T-cell (primary cell): ENCODE data around the gene ALPL. TPM values are rescaled to one million over a fixed set of nuclear protein-coding genes. Genes with fewer than 3 reads are reported as not detected.

Source experiments
- ATAC-seq, 4 experiments: fragments of 200-7000 bp in 3 of 4; fragments of 150-1000 bp in 1 of 4; cut with Tn5 transposase; replicated peaks in 1 of 4; 1 replicate in 3 of 4; 2 replicates in 1 of 4; pipeline ENCODE4 v1.10.0; 2021; ENCODE audit warnings: moderate library complexity in 3 of 4, mild to moderate bottlenecking in 2 of 4, moderate number of reproducible peaks in 1 of 4
- CTCF ChIA-PET, 2 donors: fragments of 300-600 bp; sonication (Branson Sonifier 250); formaldehyde crosslinking; loops; one replicate each; lab custom pipeline; 2022; ENCODE audit warnings: antibody characterized with exemption in 2 of 2; lab: Charles Lee
- POLR2A ChIA-PET, 2 donors: fragments of 300-600 bp; sonication (Branson Sonifier 250); formaldehyde crosslinking; loops; one replicate each; lab custom pipeline; 2022; ENCODE audit warnings: antibody characterized with exemption in 2 of 2; lab: Charles Lee
- DNase-seq, 35 experiments: peaks; one replicate each; pipeline versions ENCODE4 v3.0.0 to v3.0.0-alpha.2; 2013 to 2023
- H3K27ac ChIP-seq: one replicate; pipeline ENCODE4 v1.5.1; 2013; ENCODE audit warnings: low read length
- H3K27me3 ChIP-seq, 2 experiments: replicated peaks in 1 of 2; 1 replicate in 1 of 2; 2 replicates in 1 of 2; pipeline versions ENCODE4 v1.6.1 to v1.7.0; 2013; ENCODE audit warnings: low read length in 1 of 2, mixed read lengths in 1 of 2; ENCODE audit not compliant: control insufficient read depth in 2 of 2, insufficient read depth in 2 of 2; ENCODE audit errors: extremely low read depth in 1 of 2
- H3K36me3 ChIP-seq, 2 donors: 1 replicate in 1 of 2; 2 replicates in 1 of 2; pipeline versions ENCODE4 v1.6.1 to v1.7.0; 2013; ENCODE audit warnings: low read length in 1 of 2; ENCODE audit not compliant: control insufficient read depth in 2 of 2, insufficient read depth in 1 of 2; ENCODE audit errors: extremely low read depth in 1 of 2
- H3K4me1 ChIP-seq, 2 experiments: 1 replicate in 1 of 2; 2 replicates in 1 of 2; pipeline versions ENCODE4 v1.6.1 to v1.7.0; 2013; ENCODE audit warnings: low read length in 2 of 2, mixed read lengths in 1 of 2; ENCODE audit not compliant: insufficient read depth in 2 of 2, control insufficient read depth in 1 of 2; ENCODE audit errors: extremely low read depth in 1 of 2
- H3K4me3 ChIP-seq, 2 donors: 1 replicate in 1 of 2; 2 replicates in 1 of 2; pipeline versions ENCODE4 v1.5.1 to v1.7.0; 2013; ENCODE audit warnings: mild to moderate bottlenecking in 2 of 2, low read length in 1 of 2, moderate library complexity in 1 of 2; ENCODE audit not compliant: control insufficient read depth in 1 of 2; ENCODE audit errors: extremely low read depth in 1 of 2
- H3K9me3 ChIP-seq: 2 replicates; pipeline ENCODE4 v1.7.0; 2013
- H3K27ac Mint-ChIP-seq, 2 donors: one replicate each; pipeline ENCODE4 v1.8.0; 2020 to 2021; ENCODE audit warnings: mild to moderate bottlenecking in 2 of 2, mixed read lengths in 2 of 2
- H3K27me3 Mint-ChIP-seq, 2 donors: one replicate each; pipeline ENCODE4 v1.8.0; 2021 to 2022; ENCODE audit warnings: mixed read lengths in 2 of 2
- H3K36me3 Mint-ChIP-seq: one replicate; pipeline ENCODE4 v1.8.0; 2021; ENCODE audit warnings: mixed read lengths
- H3K4me1 Mint-ChIP-seq, 3 donors: one replicate each; pipeline ENCODE4 v1.8.0; 2020 to 2022; ENCODE audit warnings: mixed read lengths in 3 of 3, mild to moderate bottlenecking in 1 of 3
- H3K4me3 Mint-ChIP-seq, 3 donors: one replicate each; pipeline ENCODE4 v1.8.0; 2020 to 2022; ENCODE audit warnings: mild to moderate bottlenecking in 3 of 3, mixed read lengths in 3 of 3, moderate library complexity in 3 of 3
- H3K9me3 Mint-ChIP-seq, 3 donors: one replicate each; pipeline ENCODE4 v1.8.0; 2020 to 2022; ENCODE audit warnings: mixed read lengths in 3 of 3
- WGBS: methylation state at CpG from one replicate; pipeline ENCODE4 v1.1.5; 2013; ENCODE audit warnings: missing lambda C conversion rate; ENCODE audit not compliant: insufficient coverage; 5-methylcytosine and 5-hydroxymethylcytosine counted together
- total RNA-seq, 35 experiments: library from RNA in 6 of 35; stranded (reverse) in 6 of 35; fragments of 120-200 nt in 1 of 35; gene quantifications; one replicate each; pipeline versions ENCODE4 v1.2.1 to v1.2.4 and lab custom pipeline; 2013 to 2026

The ALPL gene
- total RNA-seq, 5 donors from 2014 or later (not counting 1 experiment from before 2014, with no cell fraction given), result 0.20 to 0.44 (median 0.41) TPM; not detected in 2

DNA sequence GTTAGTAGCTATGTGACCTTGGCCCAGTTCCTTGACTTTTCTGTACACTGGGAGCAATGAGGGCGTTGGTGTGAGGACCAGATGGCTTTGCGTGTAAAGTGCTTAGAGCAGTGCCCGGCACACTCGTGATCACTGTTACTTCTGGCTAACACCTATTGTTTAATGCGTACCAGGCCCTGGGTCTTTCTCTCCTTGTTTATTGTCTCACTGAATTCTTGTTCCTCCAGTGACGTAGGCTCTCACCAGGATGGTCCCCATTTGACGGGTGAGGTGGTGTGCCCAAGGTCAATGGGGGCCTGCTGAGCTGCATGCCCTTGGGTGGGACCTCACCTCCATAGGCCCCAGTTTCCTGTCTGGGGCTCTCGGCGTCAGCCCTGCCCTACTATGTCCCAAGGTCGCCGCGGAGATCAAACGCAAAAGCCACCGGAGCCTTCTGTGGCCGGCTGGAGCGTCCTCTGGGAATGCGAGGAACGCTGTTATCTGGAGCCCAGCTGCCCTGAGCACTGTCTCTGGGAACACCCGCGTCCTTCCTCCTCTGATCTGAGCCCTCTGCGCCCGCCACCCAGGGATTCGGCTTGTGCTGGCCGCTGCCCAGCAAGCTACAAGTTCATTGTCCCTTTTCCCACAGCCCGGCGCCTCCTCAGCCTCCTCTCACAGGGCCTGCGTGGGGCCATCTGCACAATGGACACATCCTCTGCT is 28.9 kb downstream of the ALPL start:
- Mint-ChIP-seq H3K27ac (no peak overlapping the region), H3K4me1 (no peaks in the 10 kb centered on the region), H3K9me3 (no peaks in the 10 kb centered on the region), H3K4me3 (no peak overlapping the region), H3K36me3 (no peaks in the 10 kb centered on the region), H3K27me3 (peaks cover 16 to 56% of the 10 kb centered on the region in 2 donors)
- Histone ChIP-seq H3K27ac (no peak overlapping the region), H3K9me3 (no peaks in the 10 kb centered on the region), H3K4me1 (no peaks in the 10 kb centered on the region), H3K36me3 (no peaks in the 10 kb centered on the region), H3K4me3 (no peak overlapping the region), H3K27me3 (peaks cover 2 to 38% of the 10 kb centered on the region in 2 experiments)
- 52% methylated on average over 20 of the region's 27 CpGs for whole genome bisulfite sequencing
- POLR2A ChIA-PET, result no interaction called here
- DNase-seq (no peak), ATAC-seq (no peak)
- CTCF ChIA-PET, result no interaction called here

DNA sequence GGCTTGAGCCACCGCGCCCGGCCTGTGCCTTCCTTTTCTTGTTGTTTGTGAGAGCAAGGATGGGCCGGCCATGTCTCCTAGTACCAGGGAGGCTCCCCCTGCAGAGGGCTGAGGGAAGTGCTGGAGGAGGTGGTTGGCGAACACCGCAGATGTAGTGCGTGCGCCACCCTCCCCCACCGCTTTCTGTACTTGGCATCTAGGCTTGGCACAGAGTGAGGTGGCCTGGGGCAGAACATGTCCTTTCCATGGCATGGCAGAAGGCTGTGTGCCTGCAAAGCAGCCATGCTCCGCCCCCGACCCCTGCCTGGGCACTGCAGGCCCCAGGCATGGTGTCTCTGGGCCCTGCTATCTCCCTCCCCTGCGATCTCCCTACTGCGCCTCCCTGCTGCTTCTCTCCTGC is 30.7 kb downstream of the ALPL start:
- no peaks in the 10 kb centered on the region for H3K9me3 Mint-ChIP-seq
- H3K27ac ChIP-seq, result no peak overlapping the region
- no peak overlapping the region for H3K4me3 ChIP-seq
- ATAC-seq (no peak), DNase-seq (no peak)
- H3K9me3 ChIP-seq, result no peaks in the 10 kb centered on the region
- no peak overlapping the region for H3K27ac Mint-ChIP-seq
- H3K27me3 ChIP-seq, result peaks cover 2 to 38% of the 10 kb centered on the region in 2 experiments
- 73% methylated on average over 11 of the region's 13 CpGs for WGBS
- no peaks in the 10 kb centered on the region for H3K4me1 Mint-ChIP-seq
- no peaks in the 10 kb centered on the region for H3K4me1 ChIP-seq
- POLR2A ChIA-PET, result no interaction called here
- H3K27me3 Mint-ChIP-seq, result peaks cover 16 to 55% of the 10 kb centered on the region in 2 donors
- no peak overlapping the region for H3K4me3 Mint-ChIP-seq
- H3K36me3 Mint-ChIP-seq, result no peaks in the 10 kb centered on the region
- no peaks in the 10 kb centered on the region for H3K36me3 ChIP-seq
- CTCF ChIA-PET, result no interaction called here

DNA sequence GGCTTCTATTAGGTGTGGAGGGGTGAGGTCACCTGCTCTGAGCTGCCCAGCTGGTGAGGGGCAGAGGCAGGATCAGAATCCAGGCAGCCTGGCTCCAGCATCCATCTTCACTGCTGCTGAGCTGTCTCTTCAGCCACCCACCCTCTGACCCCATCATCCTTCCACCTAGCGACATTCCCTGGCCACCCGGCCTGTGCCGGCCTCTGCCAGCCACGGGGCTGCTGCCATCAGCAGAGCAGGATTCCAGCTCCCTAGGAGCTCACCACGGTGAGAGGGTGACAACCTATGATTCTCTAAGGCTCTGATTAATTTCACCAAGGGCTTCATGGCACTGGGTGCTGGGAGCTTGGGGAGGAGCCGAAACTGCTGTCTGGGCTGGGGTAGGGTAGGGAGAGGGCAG is 32.1 kb downstream of the ALPL start:
- DNase-seq (no peak), ATAC-seq (no peak)
- Mint-ChIP-seq H3K9me3 (no peaks in the 10 kb centered on the region), H3K27me3 (peaks cover 16 to 50% of the 10 kb centered on the region in 2 donors), H3K4me3 (no peak overlapping the region), H3K27ac (no peak overlapping the region), H3K36me3 (no peaks in the 10 kb centered on the region), H3K4me1 (no peaks in the 10 kb centered on the region)
- Histone ChIP-seq H3K9me3 (no peaks in the 10 kb centered on the region), H3K27ac (no peak overlapping the region), H3K4me1 (no peaks in the 10 kb centered on the region), H3K36me3 (no peaks in the 10 kb centered on the region), H3K27me3 (peaks cover under 1 to 35% of the 10 kb centered on the region in 2 experiments), H3K4me3 (no peak overlapping the region)
- POLR2A ChIA-PET, result no interaction called here
- CTCF ChIA-PET, result no interaction called here
- WGBS, result 74% methylated on average over 6 of the region's 6 CpGs

DNA sequence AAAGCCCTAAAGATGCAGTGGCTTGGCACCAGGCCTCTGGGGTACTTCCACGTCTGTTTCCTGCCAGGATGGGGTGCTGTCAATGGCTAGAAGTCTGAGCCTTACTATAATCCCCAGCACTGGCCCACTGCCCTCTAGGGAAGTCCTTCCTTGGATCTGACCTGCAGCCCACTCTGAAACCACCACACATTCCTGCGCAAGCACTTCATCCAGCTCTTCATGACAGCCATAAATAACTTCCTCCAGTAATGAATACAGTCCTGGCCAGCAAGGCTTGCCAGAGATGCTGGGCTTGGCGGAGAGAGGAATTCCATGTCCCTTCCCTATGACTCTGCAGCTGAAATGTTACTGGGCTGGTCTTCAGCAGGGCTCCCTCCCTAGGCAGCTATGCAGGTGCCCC is 32.6 kb downstream of the ALPL start:
- CTCF ChIA-PET, result no interaction called here
- H3K9me3 ChIP-seq, result no peaks in the 10 kb centered on the region
- POLR2A ChIA-PET, result no interaction called here
- H3K27me3 ChIP-seq, result peaks cover 0 to 37% of the 10 kb centered on the region in 2 experiments
- WGBS, result 80% methylated on average over 3 of the region's 3 CpGs
- Mint-ChIP-seq H3K9me3 (no peaks in the 10 kb centered on the region), H3K27me3 (peaks cover 16 to 50% of the 10 kb centered on the region in 2 donors), H3K4me1 (no peaks in the 10 kb centered on the region), H3K4me3 (no peak overlapping the region), H3K36me3 (no peaks in the 10 kb centered on the region), H3K27ac (no peak overlapping the region)
- DNase-seq (no peak), ATAC-seq (no peak)
- no peak overlapping the region for H3K4me3 ChIP-seq
- H3K4me1 ChIP-seq, result no peaks in the 10 kb centered on the region
- H3K36me3 ChIP-seq, result no peaks in the 10 kb centered on the region
- H3K27ac ChIP-seq, result no peak overlapping the region

DNA sequence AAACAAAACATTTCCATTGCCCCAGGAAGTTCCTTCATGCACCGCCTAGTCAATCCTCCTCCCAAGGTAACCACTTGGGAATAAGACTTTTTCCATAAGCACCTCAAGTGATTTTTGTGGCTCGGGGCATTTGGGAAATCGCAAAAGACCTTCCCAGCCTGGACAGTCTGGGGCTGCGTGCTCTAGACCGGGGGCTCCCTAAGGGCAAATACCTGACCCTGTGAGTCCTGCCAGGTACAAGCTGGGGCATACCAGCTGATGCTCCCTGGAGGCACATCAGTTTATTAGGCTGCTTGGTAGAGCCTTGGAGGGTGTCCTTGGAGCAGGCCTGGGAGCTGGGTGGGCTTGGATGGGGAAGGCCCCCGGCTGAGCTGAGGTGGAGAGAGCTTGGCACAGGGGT is 34.4 kb downstream of the ALPL start:
- H3K4me1 ChIP-seq, result no peaks in the 10 kb centered on the region
- Mint-ChIP-seq H3K4me3 (no peak overlapping the region), H3K9me3 (no peaks in the 10 kb centered on the region), H3K4me1 (no peaks in the 10 kb centered on the region), H3K36me3 (no peaks in the 10 kb centered on the region), H3K27ac (no peak overlapping the region), H3K27me3 (peaks cover 17 to 37% of the 10 kb centered on the region in 2 donors)
- DNase-seq, result no peak
- no peak overlapping the region for H3K27ac ChIP-seq
- H3K27me3 ChIP-seq, result peaks cover 0 to 29% of the 10 kb centered on the region in 2 experiments
- ChIA-PET POLR2A (no interaction called here), CTCF (no interaction called here)
- ATAC-seq, result no peak
- H3K36me3 ChIP-seq, result no peaks in the 10 kb centered on the region
- WGBS, result 83% methylated on average over 5 of the region's 6 CpGs
- no peaks in the 10 kb centered on the region for H3K9me3 ChIP-seq
- no peak overlapping the region for H3K4me3 ChIP-seq

DNA sequence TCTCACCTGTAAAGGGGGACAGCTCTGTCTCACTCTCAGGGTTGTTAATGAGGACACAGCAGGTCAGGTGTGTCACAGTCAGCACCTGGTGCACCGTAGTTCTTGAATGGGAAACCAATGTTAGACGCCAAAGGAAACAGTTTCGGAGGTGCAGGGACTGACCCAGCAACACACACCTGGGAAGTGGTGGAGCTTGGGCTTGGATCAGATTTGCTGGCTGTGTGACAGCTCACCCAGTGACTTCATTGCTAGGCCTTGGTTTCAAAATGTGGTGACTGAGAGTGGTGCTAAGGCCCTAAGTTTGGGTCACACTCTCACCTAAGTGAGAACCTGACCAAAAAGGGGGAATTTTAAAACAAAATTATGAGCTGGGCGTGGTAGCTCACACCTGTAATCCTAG is 34.9 kb downstream of the ALPL start:
- ATAC-seq (no peak), DNase-seq (no peak)
- H3K9me3 Mint-ChIP-seq, result no peaks in the 10 kb centered on the region
- H3K4me3 ChIP-seq, result no peak overlapping the region
- H3K27ac Mint-ChIP-seq, result no peak overlapping the region
- CTCF ChIA-PET, result no interaction called here
- H3K36me3 Mint-ChIP-seq, result no peaks in the 10 kb centered on the region
- H3K4me3 Mint-ChIP-seq, result no peak overlapping the region
- H3K27ac ChIP-seq, result no peak overlapping the region
- POLR2A ChIA-PET, result no interaction called here
- no peaks in the 10 kb centered on the region for H3K36me3 ChIP-seq
- H3K9me3 ChIP-seq, result no peaks in the 10 kb centered on the region
- no peaks in the 10 kb centered on the region for H3K4me1 Mint-ChIP-seq
- whole genome bisulfite sequencing, result 100% methylated on average over 2 of the region's 4 CpGs
- H3K4me1 ChIP-seq, result no peaks in the 10 kb centered on the region
- peaks cover 16 to 32% of the 10 kb centered on the region in 2 donors for H3K27me3 Mint-ChIP-seq
- H3K27me3 ChIP-seq, result peaks cover 0 to 29% of the 10 kb centered on the region in 2 experiments
